NCI-H82 (cell line): ENCODE data around the gene DNAH14.
"Not testable (repeated sequence)": the region's sequence is repeated elsewhere in the genome, so short reads cannot be mapped to it uniquely, and the experiment has no call there.

Source experiments
- DNase-seq: peaks from one replicate; lab custom pipeline; 2025; lab: John Stamatoyannopoulos, UW

DNAH14 gene

GRCh38 chr1:224921354-224921753, 8.1 kb upstream of the DNAH14 start:
- DNase-seq = no peak

GRCh38 chr1:224922404-224923164, 6.9 kb upstream of the DNAH14 start:
- DNase-seq = peak; percentile 66

DNA sequence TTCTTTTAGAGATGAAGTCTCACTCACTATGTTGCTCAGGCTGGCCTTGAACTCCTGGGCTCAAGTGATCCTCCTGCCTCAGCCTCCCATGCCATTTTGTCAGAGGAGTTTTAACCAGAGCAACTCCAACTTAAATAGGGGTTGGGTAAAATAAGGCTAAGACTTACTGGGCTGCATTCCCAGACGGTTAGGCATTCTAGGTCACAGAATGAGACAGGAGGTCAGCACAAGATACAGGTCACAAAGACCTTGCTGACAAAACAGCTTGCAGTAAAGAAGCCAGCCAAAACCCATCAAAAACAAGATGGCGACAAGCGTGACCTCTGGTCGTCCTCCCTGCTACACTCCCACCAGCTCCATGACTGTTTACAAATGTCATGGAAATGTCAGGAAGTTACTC, 5.7 kb upstream of the DNAH14 start:
- no peak for DNase-seq

DNA sequence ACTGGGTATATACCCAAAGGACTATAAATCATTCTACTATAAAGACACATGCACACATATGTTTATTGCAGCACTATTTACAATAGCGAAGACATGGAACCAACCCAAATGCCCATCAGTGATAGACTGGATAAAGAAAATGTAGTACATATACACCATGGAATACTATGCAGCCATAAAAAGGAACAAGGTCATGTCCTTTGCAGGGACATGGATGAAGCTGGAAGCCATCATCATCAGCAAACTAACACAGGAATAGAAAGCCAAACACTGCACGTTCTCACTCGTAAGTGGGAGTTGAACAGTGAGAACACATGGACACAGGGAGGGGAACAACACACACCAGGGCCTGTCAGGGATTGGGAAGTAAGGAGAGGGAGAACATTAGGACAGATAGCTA, 1.8 kb upstream of the DNAH14 start:
- not testable (repeated sequence) for DNase-seq

- DNase-seq = no peak
Observed at GRCh38 chr1:224928906-224929305, 569 bp upstream of the DNAH14 start.

DNA sequence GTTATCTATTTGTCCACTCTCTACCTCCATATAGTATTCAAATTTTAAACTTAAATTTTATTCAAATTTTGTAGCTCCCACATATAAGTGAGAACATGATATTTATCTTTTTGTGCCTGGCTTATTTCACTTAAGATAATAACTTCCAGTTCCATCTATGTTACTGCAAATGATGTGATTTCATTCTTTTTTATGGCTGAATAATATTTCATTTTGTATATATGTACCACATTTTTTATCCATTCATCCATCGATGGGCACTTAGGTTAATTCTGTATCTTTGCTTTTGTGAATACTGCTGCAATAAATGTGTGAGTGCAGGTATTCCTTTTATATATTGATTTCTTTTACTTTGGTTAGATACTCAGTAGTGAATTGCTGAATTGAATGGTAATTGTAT, 2.1 kb downstream of the DNAH14 start:
- DNase-seq = no peak

DNA sequence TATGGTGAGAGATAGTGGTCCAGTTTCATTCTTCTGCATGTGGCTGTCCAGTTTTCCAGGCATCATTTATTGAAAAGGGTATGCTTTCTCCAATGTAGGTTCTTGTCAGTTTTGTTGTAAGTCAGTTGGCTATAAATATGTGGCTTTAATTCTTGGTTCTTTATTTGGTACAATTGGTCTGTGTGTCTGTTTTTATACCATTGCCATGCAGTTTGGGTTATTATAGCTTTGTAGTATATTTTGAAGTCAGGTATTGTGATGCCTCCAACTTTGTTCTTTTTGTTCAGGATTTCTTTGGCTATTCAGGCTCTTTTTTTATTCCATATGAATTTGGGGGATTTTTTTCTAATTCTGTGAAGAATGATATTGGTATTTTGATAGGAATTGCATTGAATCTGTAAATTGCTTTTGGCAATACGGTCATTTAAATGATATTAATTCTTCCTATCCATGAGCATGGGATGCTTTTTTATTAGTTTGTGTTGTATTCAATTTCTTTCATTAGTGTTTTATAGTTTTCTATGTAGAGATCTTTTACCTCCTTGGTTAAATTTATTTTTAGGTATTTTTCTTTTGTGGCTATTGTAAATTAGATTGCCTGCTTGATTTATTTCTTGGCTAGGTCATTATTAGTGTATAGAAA, 3.3 kb downstream of the DNAH14 start:
- DNase-seq = no peak

DNA sequence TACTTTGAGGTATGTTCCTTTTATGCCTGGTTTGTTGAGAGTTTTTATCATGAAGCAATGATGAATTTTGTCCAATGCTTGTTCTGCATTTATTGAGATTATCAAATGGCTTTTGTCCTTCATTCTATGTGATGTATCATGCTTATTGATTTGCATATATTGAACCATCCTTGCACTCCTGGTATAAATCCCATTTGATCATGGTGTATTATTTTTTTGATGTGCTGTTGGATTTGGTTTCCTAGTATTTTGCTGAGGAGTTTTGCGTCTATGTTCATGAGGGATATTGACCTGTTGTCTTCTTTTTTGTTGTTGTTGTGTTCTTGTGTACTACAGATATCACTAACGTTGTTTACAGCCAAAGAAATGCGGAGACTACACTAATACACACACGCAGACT, 4.1 kb downstream of the DNAH14 start:
- DNase-seq = no peak

- no peak for DNase-seq
Observed at GRCh38 chr1:224938652-224939051, 9.2 kb downstream of the DNAH14 start.

DNA sequence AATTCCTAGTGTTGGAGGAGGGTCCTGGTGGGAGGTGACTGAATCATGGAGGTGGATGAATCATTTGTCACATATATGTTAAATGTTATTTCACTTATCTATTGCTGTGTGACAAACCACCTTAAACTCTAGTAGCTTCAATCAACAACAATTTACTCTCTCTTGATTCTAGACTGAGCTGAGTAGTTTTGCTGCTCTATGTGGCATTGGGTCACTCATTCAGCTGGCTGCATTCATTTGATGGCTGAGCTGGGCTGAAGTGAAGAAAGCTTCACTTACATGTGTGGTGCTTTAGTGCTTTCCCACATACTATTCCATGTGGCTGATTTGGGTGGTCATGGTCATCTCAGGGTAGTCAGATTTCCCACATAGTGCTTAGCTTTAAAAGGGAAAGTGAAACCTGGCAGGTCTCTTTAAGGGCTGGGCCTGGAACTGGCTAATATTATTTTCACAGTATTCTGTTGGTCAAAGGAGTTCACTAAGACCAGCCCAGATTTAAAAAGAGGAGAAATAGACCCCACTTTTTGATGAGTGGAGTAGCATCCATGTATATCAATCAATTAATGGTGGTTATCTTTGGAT, 10.5 kb downstream of the DNAH14 start:
- no peak for DNase-seq

DNA sequence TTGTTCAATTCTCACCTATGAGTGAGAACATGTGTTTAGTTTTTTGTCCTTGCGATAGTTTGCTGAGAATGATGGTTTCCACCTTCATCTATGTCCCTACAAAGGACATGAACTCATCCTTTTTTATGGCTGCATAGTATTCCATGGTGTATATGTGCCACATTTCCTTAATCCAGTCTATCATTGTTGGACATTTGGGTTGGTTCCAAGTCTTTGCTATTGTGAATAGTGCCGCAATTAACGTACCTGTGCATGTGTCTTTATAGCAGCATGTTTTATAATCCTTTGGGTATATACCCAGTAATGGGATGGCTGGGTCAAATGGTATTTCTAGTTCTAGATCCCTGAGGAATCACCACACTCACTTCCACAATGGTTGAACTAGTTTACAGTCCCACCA, 11.3 kb downstream of the DNAH14 start:
- not testable (repeated sequence) for DNase-seq

GRCh38 chr1:224945651-224946348, 16.3 kb downstream of the DNAH14 start:
- DNase-seq = peak; percentile 34

DNA sequence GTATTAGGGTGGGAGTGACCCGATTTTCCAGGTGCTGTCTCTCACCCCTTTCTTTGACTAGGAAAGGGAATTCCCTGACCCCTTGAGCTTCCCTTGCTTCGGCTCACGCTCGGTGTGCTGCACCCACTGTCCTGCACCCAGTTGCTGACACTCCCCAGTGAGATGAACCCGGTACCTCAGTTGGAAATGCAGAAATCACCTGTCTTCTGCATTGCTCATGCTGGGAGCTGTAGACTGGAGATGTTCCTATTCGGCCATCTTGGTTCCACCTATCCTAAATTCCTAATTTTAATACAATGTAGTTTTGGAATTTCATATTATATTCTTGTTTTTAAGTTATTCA, 16.8 kb downstream of the DNAH14 start:
- not testable (repeated sequence) for DNase-seq

DNA sequence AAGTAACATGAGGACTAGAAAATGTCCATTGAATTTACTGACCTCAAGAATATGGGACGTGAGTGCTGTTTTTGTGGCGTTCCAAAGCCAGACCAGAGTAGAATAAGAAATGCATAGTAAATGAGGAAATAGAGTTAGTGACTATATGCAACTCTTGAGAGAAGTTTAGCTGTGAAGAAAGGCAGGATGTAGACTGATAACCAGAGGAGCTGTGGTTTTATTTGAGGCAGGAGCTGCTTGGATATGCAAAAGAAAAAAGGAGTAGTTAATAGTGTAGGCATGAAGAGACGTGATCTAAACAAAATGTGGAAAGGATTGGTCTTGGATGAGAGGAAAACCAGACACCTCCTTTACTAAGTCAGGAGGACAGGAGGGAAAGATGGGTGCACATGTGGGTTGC, 28.2 kb downstream of the DNAH14 start:
- no peak for DNase-seq

DNA sequence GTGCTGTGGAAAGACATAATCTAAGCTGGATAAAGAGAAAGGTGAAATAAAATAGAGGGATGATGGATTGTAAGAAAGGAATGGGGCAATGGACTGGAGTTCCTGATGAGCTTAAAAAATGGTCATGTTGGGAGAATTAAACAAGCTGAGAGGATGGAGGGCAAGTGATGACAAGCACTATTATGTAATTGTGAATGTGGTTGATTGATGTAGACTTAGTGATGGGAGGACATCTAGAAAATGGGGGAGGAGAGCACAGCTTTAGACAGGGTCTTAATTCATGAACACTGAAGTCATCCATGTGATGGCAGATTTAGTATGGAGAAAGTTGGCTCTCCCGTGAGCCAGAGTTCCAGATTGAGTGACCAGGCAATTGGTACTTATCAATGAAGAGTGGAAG, 29.0 kb downstream of the DNAH14 start:
- no peak for DNase-seq

DNA sequence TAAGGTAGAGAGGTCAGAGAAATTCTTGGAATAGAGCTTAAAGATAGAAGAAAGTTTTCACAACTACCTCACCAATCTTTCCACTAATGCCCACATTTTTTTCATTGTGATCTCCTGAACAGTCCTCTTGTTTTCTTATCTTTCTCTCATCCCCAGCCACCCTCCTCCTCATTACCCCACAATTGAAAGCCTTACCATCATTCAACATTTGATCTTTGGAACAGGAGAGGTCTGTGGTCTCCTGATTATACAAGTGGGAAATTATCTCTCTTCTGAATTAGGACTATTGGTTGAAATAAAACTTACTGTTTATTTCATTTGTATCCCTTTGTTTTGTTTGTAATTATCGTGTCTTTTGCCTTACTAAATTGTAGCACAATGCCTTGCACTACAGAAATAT, 29.6 kb downstream of the DNAH14 start:
- no peak for DNase-seq

DNA sequence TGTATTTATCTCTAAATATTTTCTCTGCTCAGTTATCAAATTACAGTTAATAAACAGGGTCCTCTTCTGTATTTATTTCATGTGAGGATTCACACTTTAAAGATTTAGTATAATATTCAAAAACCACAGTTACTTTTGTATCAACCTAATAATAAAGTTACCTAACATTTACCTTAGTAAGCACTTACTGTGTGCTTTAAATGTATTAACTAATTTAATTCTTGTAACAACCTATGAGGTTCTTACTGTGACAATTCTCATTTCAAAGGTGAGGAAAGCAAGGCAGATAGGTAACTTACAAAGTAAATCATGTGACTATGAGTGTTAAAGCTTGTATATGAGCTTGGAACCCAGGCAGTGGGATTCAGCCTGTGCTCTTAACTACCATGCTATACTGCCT, 30.2 kb downstream of the DNAH14 start:
- DNase-seq = no peak

GRCh38 chr1:224980181-224980580, 50.7 kb downstream of the DNAH14 start:
- DNase-seq = no peak

DNA sequence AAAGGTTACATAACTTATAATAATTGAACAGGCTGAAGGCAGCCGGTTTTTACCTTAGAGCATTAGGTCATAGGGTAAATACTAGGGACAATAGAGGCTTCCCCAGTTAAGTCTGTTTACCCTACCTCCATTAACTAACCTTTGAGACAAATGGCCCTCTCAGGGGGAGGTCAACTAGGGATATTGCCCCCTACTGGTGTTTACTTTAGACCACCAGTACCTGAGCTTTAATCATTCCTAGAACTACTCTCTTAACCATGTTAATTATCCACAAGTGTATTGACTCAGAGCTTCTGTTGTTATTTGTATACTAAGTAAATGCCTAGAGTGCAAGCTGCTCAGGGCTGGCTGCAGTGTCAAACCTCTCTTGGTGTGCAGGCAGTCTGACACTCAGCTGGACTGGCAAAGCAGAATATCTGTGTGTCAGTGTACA, 52.5 kb downstream of the DNAH14 start:
- DNase-seq = not testable (repeated sequence)

GRCh38 chr1:224988042-224988441, 58.6 kb downstream of the DNAH14 start:
- DNase-seq = no peak

DNA sequence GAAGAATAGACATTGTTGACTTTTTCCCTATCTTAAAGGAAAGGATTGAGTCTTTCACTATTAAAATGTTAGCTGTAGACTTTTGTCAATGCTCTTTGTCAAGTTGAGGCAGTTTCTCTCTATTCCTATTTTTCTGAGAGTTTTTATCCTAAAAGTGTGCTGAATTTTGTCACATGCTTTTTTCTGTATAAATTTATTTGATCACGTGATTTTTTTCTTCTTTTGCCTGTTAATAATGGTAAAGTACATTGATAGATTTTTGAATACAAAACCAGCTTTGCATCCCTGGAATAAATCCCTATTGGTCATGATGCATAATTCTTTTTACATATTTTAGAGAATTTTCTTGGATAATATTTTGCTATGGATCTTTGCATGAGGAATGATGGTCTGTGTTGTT, 60.1 kb downstream of the DNAH14 start:
- DNase-seq = no peak

GRCh38 chr1:224991550-224991949, 62.1 kb downstream of the DNAH14 start:
- not testable (repeated sequence) for DNase-seq

- no peak for DNase-seq
Observed at GRCh38 chr1:224995602-224996001, 66.1 kb downstream of the DNAH14 start.
